Tibial artery (tissue), 4 donors: Measurements from ENCODE around the gene DHRS3.

Source experiments
- DNase-seq, 2 donors: peaks; one replicate each; pipeline ENCODE4 v3.0.0-alpha.2; 2019
- H3K27ac ChIP-seq, 2 donors: fragments of 200-600 bp; sonication (generic) in 1 of 2; 1 replicate in 1 of 2; 2 replicates in 1 of 2; pipeline ENCODE4 v1.5.1; 2018 to 2019; ENCODE audit warnings: mild to moderate bottlenecking in 1 of 2
- H3K27me3 ChIP-seq, 2 donors: fragments of 200-600 bp; sonication (generic) in 1 of 2; one replicate each; pipeline versions ENCODE4 v1.5.1 to v1.6.0; 2016 to 2019
- H3K36me3 ChIP-seq, 3 donors: fragments of 200-600 bp; sonication (generic) in 2 of 3; one replicate each; pipeline ENCODE4 v1.5.1; 2016 to 2019; ENCODE audit warnings: mild to moderate bottlenecking in 2 of 3
- H3K4me1 ChIP-seq, 4 donors: fragments of 200-600 bp; sonication (generic) in 2 of 4; 1 replicate in 3 of 4; 2 replicates in 1 of 4; pipeline ENCODE4 v1.5.1; 2016 to 2019
- H3K4me3 ChIP-seq, 2 donors: fragments of 200-600 bp; sonication (generic) in 1 of 2; 1 replicate in 1 of 2; 2 replicates in 1 of 2; pipeline ENCODE4 v1.5.1; 2018 to 2019; ENCODE audit warnings: mild to moderate bottlenecking in 2 of 2
- H3K9me3 ChIP-seq, 3 donors: fragments of 200-600 bp; sonication (generic) in 1 of 3; one replicate each; pipeline ENCODE4 v1.5.1; 2016 to 2019
- CTCF ChIP-seq, 2 experiments: fragments of 200-600 bp in 1 of 2; fragments of 450-650 bp in 1 of 2; IDR thresholded peaks; one replicate each; pipeline ENCODE4 v1.5.1; 2017 to 2019; ENCODE audit warnings: antibody characterized with exemption in 2 of 2, mild to moderate bottlenecking in 1 of 2, moderate library complexity in 1 of 2
- intact Hi-C: fragments of 100-400 bp; cut with DNase I; formaldehyde crosslinking; loops from one replicate; pipeline ENCODE4 v1.15.0; 2023; ENCODE audit warnings: low total_unique reads

Gene DHRS3

GRCh38 chr1:12594966-12595756 lies 22.8 kb downstream of the DHRS3 start:
- Histone ChIP-seq H3K27me3 (no peaks in the 10 kb centered on the region), H3K4me1 (peaks cover 0 to 97% (median 79%) of the 10 kb centered on the region in 4 donors), H3K27ac (peak overlapping the region; percentile 90 to 91), H3K4me3 (peak overlapping the region; percentile 45 to 51), H3K36me3 (no peaks in the 10 kb centered on the region), H3K9me3 (no peaks in the 10 kb centered on the region)
- peak; percentile 79 to 94 for DNase-seq
- intact Hi-C loops, result loop anchor here (2.0 kb wide), 1 partner anchor 54 kb away; no protein-coding TSS in a partner anchor
- TF ChIP-seq CTCF (IDR thresholded peaks at IDR 0.05), result no peak

GRCh38 chr1:12594490-12594889 lies 23.5 kb downstream of the DHRS3 start:
- H3K9me3 ChIP-seq, result no peaks in the 10 kb centered on the region
- peaks cover 0 to 97% (median 76%) of the 10 kb centered on the region in 4 donors for H3K4me1 ChIP-seq

GRCh38 chr1:12593621-12594066 lies 24.4 kb downstream of the DHRS3 start:
- no peaks in the 10 kb centered on the region for H3K36me3 ChIP-seq
- no peaks in the 10 kb centered on the region for H3K9me3 ChIP-seq
- intact Hi-C loops, result loop anchor here (2.0 kb wide), 1 partner anchor 53 kb away; no protein-coding TSS in a partner anchor
- TF ChIP-seq CTCF (IDR thresholded peaks at IDR 0.05), result no peak
- no peak overlapping the region for H3K4me3 ChIP-seq
- peak; percentile 84 to 94 for DNase-seq
- H3K27me3 ChIP-seq, result no peaks in the 10 kb centered on the region
- peaks cover 0 to 92% (median 73%) of the 10 kb centered on the region in 4 donors for H3K4me1 ChIP-seq
- H3K27ac ChIP-seq, result peak overlapping the region; percentile 90 to 91

More at GRCh38 chr1:12594490-12594889, 23.5 kb downstream of the DHRS3 start:
- Histone ChIP-seq H3K4me3 (peak overlapping the region; percentile 45 to 51), H3K36me3 (no peaks in the 10 kb centered on the region), H3K27ac (peak overlapping the region; percentile 90 to 91), H3K27me3 (no peaks in the 10 kb centered on the region)
- no peak for DNase-seq
- intact Hi-C loops, result loop anchor here (2.0 kb wide), 1 partner anchor 54 kb away; no protein-coding TSS in a partner anchor
- no peak for TF ChIP-seq CTCF (IDR thresholded peaks at IDR 0.05)

- DNase-seq, result no peak
- no peak for TF ChIP-seq CTCF (IDR thresholded peaks at IDR 0.05)
These were observed 25.5 kb downstream of the DHRS3 start for GRCh38 chr1:12592496-12592895.

GRCh38 chr1:12591267-12591938 lies 26.6 kb downstream of the DHRS3 start:
- intact Hi-C loops, result no loop called here
- no peaks in the 10 kb centered on the region for H3K36me3 ChIP-seq
- no peaks in the 10 kb centered on the region for H3K9me3 ChIP-seq
- no peak for TF ChIP-seq CTCF (IDR thresholded peaks at IDR 0.05)
- H3K27ac ChIP-seq, result peak overlapping the region; percentile 90 to 91
- no peaks in the 10 kb centered on the region for H3K27me3 ChIP-seq
- H3K4me1 ChIP-seq, result peaks cover 0 to 89% (median 58%) of the 10 kb centered on the region in 4 donors
- no peak overlapping the region for H3K4me3 ChIP-seq
- DNase-seq, result peak; percentile 81 to 91

More at GRCh38 chr1:12592496-12592895, 25.5 kb downstream of the DHRS3 start:
- Histone ChIP-seq H3K4me3 (no peak overlapping the region), H3K27ac (peak overlapping the region; percentile 90 to 91), H3K4me1 (peaks cover 0 to 92% (median 67%) of the 10 kb centered on the region in 4 donors), H3K9me3 (no peaks in the 10 kb centered on the region), H3K27me3 (no peaks in the 10 kb centered on the region), H3K36me3 (no peaks in the 10 kb centered on the region)
- intact Hi-C loops, result no loop called here
